GDM1 (cell line): ENCODE results near the gene SLFN12L.
"Not testable (repeated sequence)": the region's sequence is repeated elsewhere in the genome, so short reads cannot be mapped to it uniquely, and the experiment has no call there.

Experiments
- DNase-seq: peaks from one replicate; lab custom pipeline; 2025; lab: John Stamatoyannopoulos, UW

Gene SLFN12L

DNA sequence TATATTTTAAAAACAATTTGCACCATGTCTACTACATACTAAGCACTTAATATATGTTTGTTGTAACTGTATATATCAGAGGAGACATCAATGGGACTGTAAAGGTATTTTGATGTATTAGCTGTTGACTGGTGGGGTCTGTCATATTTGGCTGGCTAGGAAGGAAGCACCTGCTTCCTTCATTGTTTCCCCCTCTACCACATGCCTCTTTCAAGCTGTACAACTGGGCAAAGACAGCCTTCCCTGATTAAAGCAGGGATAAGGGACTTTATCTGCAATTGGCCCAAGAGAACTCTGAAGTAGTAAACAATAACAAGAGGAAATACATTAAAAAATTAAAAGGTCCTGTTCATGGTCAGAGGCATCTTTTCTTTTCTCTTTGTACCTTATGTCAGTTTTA lies 5.5 kb upstream of the SLFN12L start:
- peak; percentile 45 for DNase-seq

DNA sequence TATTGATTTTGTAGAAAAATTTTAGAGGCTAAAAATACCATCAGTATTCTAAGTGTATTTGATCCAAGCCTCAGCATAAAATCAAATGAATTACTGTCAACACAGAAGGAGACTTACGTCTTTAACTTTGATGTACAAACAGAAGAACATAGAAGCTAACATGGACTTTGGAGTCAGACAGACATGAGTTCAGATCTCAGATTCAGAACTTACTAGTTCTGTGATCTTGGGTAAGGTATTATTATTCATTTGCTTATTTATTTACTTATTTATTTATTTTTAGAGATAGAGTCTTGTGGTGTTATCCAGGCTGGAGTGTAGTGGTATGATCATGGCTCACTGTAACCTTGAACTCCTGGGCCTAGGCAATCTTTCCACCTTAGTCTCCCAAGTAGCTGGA lies 4.0 kb upstream of the SLFN12L start:
- no peak for DNase-seq

DNA sequence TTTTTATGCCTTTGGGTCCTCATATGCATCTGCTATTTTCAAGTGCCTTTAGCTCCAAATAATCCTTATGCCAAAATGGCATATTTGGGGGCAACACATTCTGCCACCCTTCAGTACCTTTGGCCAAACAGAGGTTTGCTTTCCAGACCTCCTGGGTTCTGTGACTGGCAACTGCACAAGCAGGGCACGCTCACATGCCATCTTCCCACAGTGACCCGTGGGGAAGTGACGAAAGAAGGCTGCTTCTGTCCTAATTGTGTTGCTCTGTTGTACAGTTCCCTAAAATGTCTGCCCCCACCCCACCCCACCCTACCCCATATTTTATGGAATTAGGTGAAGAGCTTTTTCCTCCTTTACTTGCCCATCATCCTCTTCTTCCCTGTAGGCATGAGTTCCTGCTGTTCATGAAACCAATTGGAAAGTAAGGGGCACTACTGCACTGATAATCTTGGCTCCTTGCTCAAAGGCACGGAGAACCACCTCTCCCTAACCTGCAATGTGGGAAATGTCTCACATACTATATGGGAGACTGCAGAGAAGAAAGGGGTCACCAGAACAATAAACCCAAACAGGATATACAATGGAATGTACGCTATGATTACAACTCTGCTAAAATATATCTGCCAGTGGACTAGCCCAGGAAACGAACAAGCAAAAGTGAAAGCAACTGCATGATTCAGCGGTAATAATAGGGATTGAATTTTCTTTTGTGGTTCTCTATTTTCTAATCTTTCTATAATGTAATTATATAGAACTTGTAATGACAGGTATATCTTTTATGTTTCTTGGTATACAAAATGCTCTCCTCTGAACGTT lies 3.3 kb upstream of the SLFN12L start:
- DNase-seq: peak; percentile 54

DNA sequence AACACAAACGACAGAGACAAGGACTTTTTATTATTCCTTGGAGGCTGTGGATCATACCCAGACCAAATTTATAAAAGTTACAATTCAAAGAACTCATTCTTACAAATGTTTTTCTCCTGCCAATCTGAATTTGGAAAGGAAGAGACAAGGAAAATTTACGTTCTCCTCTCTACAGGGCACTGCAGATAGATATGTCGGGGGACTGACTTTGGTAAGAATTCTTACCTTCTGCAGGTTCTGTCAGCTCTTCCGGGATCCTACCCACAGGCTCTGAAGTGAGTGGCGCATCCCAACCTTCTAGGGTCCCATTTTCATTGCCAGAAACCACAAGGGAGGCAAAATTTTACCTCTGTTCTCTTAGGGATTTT lies 2.2 kb upstream of the SLFN12L start:
- DNase-seq: no peak

GRCh38 chr17:35536664-35537171 lies 760 bp downstream of the SLFN12L start:
- no peak for DNase-seq

DNA sequence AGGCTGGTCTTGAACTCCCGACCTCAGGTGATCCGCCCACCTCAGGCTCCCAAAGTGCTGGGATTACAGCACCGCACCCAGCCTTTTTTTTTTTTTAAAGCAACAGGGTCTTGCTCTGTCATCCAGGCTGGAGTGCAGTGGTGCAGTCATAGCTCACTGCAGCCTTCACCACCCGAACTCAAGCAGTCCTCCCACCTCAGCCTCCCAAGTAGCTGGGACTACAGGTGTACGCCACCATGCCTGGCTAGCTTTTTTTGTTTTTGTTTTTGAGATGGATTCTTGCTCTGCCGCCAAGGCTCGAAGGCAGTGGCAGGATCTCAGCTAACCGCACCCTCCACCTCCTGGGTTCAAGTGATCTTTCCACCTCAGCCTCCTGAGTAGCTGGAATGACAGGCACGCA lies 2.1 kb downstream of the SLFN12L start:
- DNase-seq: not testable (repeated sequence)

GRCh38 chr17:35534576-35535093 lies 2.8 kb downstream of the SLFN12L start:
- DNase-seq: no peak

- DNase-seq: no peak
These were observed 6.3 kb downstream of the SLFN12L start for GRCh38 chr17:35531160-35531559.

DNA sequence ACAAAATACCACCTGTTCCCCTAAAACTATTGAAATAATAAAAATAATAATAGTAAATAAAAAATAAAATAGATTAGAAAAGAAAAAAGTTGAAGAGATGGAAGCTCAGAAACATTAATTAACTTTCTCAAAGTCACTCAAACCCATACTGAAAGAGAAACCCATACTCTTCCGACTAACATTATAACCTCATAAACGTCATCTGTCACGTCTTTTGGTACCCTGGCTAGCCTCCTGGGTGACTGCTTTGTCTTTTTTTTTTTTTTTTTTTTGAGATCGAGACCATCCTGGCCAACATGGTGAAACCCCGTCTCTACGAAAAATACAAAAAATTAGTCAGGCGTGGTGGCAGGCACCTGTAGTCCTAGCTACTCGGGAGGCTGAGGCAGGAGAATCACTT lies 7.6 kb downstream of the SLFN12L start:
- DNase-seq: no peak

- not testable (repeated sequence) for DNase-seq
These were observed 8.2 kb downstream of the SLFN12L start for GRCh38 chr17:35529326-35529725.

- DNase-seq: no peak
These were observed 14.2 kb downstream of the SLFN12L start for GRCh38 chr17:35523296-35523695.

- DNase-seq: peak; percentile 70
These were observed 15.7 kb downstream of the SLFN12L start for GRCh38 chr17:35521654-35522256.

DNA sequence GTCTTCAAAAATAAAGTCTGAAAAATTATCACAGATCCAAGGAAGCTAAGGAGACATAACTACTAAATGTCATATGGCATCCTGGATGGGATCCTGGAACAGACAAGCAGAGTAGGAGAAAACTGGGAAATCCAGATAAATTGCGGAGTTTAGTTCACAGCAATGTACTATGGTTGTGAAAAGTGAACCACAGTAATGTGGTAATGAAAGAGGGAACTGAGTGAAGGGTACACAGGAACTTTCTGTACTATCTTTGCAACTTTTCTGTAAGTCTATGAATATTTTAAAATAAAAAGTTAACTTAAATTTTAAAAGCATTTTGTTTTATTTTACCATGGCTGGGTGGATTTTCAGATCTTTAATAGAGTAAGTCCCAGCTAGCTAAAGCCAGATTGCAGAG lies 16.3 kb downstream of the SLFN12L start:
- no peak for DNase-seq

DNA sequence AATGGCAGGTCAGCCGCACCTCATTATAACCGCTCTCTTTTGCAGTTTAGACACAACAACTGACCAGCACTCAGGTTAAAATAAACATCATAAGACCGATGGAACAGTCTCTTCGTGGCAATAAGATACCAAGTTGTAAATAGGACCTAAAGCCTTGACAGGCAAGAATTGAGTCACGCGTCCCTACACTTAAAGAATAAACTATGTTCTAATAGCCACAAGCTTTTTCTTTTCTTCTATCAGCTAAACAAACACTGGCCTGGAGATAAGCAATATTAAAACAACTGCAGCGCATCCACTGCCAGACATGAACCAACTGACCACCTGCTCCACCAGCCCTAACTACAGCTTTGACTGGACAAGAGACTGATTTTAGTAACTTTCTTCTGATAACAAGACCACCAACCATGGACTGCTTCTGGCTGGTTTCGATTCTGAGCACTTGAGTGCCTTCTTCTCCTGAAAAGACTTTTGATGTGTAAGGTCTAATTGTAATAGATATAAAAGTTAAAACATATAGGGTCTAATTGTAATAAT lies 17.5 kb downstream of the SLFN12L start:
- DNase-seq: no peak

- DNase-seq: no peak
These were observed 18.0 kb downstream of the SLFN12L start for GRCh38 chr17:35519439-35519838.

DNA sequence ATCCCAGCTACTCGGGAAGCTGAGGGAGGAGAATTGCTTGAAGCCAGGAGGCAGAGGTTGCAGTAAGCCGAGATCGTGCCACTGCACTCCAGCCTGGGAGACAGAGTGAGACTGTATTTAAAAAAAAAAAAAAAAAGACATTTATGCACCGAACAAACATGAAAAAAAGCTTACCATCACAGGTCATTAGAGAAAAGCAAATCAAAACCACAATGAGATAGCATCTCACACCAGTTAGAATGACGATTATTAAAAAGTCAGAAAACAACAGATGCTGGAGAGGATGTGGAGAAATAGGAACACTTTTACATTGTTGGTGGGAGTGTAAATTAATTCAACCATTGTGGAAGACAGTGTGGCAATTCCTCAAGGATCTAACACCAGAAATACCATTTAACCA lies 19.0 kb downstream of the SLFN12L start:
- DNase-seq: not testable (repeated sequence)

DNA sequence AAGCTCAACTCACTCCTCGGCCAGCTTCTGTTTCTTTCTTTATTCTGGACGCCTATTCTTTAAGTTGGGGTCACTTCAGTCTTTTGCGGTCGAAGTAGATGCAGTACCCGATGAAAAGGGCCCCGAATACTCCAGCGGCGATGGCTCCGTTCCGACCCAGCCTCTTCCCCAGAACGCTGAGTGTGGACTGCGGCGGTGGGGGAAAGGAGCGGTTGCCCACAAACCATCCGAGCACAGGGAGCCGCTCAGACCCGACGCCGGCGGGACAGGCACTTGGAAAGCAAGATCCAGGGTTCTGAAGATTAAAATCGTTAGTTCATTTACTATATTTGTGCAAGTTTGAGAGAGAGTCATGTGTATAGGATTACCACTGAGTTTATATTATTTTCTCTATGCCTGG lies 22.5 kb downstream of the SLFN12L start:
- no peak for DNase-seq

DNA sequence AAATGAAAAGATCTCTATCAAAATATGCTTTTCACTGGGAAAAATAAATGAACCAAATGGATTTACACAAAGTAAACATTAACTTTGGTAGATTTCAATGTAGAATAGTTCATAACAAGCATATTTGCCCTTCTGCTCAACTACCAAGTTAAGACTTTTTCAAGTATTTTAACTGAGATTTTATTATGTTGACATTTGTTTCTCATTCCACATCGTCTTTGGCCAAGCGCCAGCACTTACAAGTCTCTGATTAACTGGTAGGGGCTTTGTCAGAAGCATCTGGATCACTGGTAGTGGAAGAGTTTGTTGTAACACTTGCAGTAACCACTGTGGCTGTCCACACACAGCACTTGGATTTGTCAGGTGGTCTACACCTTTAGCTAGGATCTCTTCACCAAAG lies 22.9 kb downstream of the SLFN12L start:
- DNase-seq: no peak

DNA sequence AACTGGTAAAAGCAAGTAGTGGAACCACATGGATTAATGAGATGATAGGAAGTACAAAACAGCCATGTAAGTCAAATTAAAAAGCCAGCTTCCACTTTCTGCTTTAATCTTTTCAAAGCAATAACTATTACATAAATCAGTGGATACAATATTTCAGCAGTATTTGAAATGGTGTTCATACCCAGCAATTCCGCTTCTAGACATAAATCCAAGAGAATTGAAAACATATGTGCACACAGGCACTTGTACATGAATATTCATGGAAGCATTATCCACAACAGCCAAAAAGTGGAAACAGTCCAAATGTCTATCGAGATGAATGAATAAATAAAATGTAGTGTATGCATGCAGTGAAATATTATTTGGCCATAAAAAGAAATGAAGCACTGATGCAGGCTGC lies 27.4 kb downstream of the SLFN12L start:
- DNase-seq: no peak

DNA sequence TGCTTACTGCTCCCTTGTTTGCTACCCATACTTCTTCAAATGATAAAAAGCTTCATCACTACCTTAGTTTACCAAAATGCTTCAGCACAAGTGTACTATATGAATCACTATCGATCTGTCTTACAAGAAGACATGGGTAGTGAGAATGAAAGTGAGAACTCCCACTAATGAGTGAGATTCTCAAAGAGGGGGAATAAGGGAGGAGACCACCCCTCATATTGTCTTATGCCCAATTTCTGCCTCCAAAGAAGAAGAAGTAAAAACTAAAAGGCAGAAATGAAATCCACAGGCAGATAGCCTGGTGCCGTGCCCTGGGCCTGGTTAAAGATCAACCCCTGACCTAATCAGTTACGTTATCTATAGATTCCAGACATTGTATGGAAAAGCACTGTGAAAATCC lies 29.8 kb downstream of the SLFN12L start:
- not testable (repeated sequence) for DNase-seq

DNA sequence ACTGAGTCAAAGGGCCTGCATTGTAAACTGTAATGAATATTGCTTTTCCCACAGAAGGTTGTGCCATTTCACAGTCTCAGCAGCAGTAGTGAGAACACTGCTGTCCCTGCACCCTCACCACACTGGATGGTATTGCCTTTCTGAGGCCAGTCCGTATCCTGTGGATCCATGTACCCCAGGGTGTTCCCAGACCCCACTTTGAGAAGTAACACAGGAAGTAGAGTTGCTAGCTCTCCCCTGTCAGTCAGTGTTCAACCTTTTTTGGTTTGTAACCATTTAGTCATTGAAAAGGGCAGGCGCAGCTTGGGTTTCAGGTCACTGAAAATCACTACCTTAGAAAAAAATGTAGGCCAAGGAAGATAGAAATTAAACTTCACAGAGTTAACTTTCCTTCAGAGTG lies 37.9 kb downstream of the SLFN12L start:
- DNase-seq: no peak

GRCh38 chr17:35498448-35499178 lies 38.9 kb downstream of the SLFN12L start:
- DNase-seq: no peak
